ENCODE results near the gene IQGAP3. TPM values are rescaled to one million over a fixed set of nuclear protein-coding genes. Genes with fewer than 3 reads are reported as not detected.

The IQGAP3 gene
- total and polyA plus RNA-seq, 2 donors (not counting 1 experiment from before 2014, with no cell fraction given) = 0.07 to 0.12 TPM

- CTCF ChIA-PET = interaction anchor here (0.9 kb wide), 1 partner anchor 9 kb away, joined by 3 read pairs; no protein-coding TSS in a partner anchor
- no peak overlapping the region for H3K4me2 ChIP-seq (replicated peaks; ENCODE audit: low read depth, low read length, poor library complexity, severe bottlenecking)
- H3K79me2 ChIP-seq (ENCODE audit: control insufficient read depth, insufficient read depth, low read length) = no peaks in the 10 kb centered on the region
- H3K4me1 ChIP-seq (ENCODE audit: control insufficient read depth in 2 of 2, insufficient read depth in 2 of 2, low read length in 2 of 2) = no peaks in the 10 kb centered on the region
- no peaks in the 10 kb centered on the region for H3K9me3 Mint-ChIP-seq (ENCODE audit: insufficient read depth)
- H3K27me3 Mint-ChIP-seq = no peaks in the 10 kb centered on the region
- H3K4me3 Mint-ChIP-seq = no peak overlapping the region
- no peak overlapping the region for H3K9ac ChIP-seq (ENCODE audit: low read length)
- no peak for TF ChIP-seq CTCF (IDR thresholded peaks at IDR 0.05)
- TF ChIP-seq EZH2 (IDR thresholded peaks at IDR 0.05; ENCODE audit: borderline replicate concordance, insufficient read depth, low read depth, low read length, poor library complexity, severe bottlenecking) = no peak
- no peaks in the 10 kb centered on the region for H3K27me3 ChIP-seq (replicated peaks in 1 of 4; ENCODE audit: control extremely low read depth in 1 of 4, control insufficient read depth in 3 of 4, insufficient read depth in 4 of 4, low read length in 3 of 4)
- 96% methylated on average over 11 of the region's 12 CpGs for WGBS (ENCODE audit: insufficient coverage)
- H3K36me3 ChIP-seq (replicated peaks in 1 of 2; ENCODE audit: control extremely low read depth in 1 of 2, control insufficient read depth in 1 of 2, extremely low read depth in 1 of 2, insufficient read depth in 2 of 2, low read length in 1 of 2) = no peaks in the 10 kb centered on the region
- no peaks in the 10 kb centered on the region for H4K20me1 ChIP-seq (ENCODE audit: control insufficient read depth, insufficient read depth, low read length, poor library complexity, severe bottlenecking)
- H3K27ac Mint-ChIP-seq = no peak overlapping the region
- intact Hi-C loops (cut with micrococcal nuclease) = no loop called here
- no peak overlapping the region for H2AFZ ChIP-seq (ENCODE audit: insufficient read depth, low read depth, low read length, poor library complexity, severe bottlenecking)
- no peak overlapping the region for H3K4me3 ChIP-seq (ENCODE audit: control extremely low read depth in 1 of 5, extremely low read depth in 1 of 5, insufficient read depth in 1 of 5, low read depth in 2 of 5, low read length in 4 of 5)
- DNase-seq = no peak
- no peaks in the 10 kb centered on the region for H3K4me1 Mint-ChIP-seq
- POLR2A ChIA-PET = interaction anchor here (0.5 to 0.8 kb wide), 2 partner anchors 8 to 10 kb away, joined by 3 read pairs; no protein-coding TSS in a partner anchor
- no peak for ATAC-seq (ENCODE audit: low read depth)
- H3K27ac ChIP-seq (ENCODE audit: low read length in 2 of 2) = no peak overlapping the region
- no peaks in the 10 kb centered on the region for H3K9me3 ChIP-seq (ENCODE audit: control extremely low read depth in 1 of 3, control insufficient read depth in 2 of 3, insufficient read depth in 1 of 3, low read length in 2 of 3)
These were observed 37.8 kb downstream of the IQGAP3 start for GRCh38 chr1:156534424-156535060.

DNA sequence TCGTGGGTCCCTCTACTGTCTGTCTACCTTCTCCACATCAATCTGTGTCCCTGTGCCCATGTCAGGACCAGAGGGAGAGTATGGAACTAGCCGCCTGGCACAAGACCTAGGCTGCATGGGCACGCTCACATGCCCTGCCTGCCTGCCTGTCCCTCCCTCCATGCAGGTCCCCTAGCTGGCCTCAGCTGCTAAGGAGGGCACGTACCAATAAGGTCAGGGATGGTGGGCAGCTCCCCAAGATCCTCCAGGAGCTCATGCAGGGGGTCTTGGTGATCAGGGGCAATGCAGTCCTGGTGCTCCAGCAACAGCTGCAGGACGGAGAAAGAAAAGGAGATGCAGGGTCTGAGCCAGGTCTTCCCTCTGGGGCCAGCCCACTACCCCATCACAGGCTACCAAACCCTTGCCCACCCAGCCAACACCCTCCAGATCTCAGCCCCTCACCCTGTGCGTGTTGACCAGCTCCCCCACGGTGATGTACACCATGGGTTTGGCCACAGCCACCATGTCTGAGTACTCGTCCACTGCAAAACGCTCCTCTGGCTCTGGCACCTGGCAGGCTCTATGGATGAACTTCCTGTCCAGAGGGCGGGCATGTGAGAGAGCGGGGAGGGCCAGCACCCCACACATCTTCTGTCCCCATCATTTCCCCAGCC is 38.7 kb downstream of the IQGAP3 start:
- WGBS (ENCODE audit: insufficient coverage) = 97% methylated on average over 11 of the region's 11 CpGs
- CTCF ChIA-PET = interaction anchor here (0.9 kb wide), 1 partner anchor 9 kb away, joined by 3 read pairs; no protein-coding TSS in a partner anchor

More for the DNA sequence above, 38.7 kb downstream of the IQGAP3 start:
- Histone ChIP-seq H3K36me3 (replicated peaks in 1 of 2; ENCODE audit: control extremely low read depth in 1 of 2, control insufficient read depth in 1 of 2, extremely low read depth in 1 of 2, insufficient read depth in 2 of 2, low read length in 1 of 2) (no peaks in the 10 kb centered on the region), H3K4me1 (ENCODE audit: control insufficient read depth in 2 of 2, insufficient read depth in 2 of 2, low read length in 2 of 2) (no peaks in the 10 kb centered on the region), H3K79me2 (ENCODE audit: control insufficient read depth, insufficient read depth, low read length) (no peaks in the 10 kb centered on the region), H2AFZ (ENCODE audit: insufficient read depth, low read depth, low read length, poor library complexity, severe bottlenecking) (no peak overlapping the region), H3K4me3 (ENCODE audit: control extremely low read depth in 1 of 5, extremely low read depth in 1 of 5, insufficient read depth in 1 of 5, low read depth in 2 of 5, low read length in 4 of 5) (no peak overlapping the region), H3K9ac (ENCODE audit: low read length) (no peak overlapping the region), H4K20me1 (ENCODE audit: control insufficient read depth, insufficient read depth, low read length, poor library complexity, severe bottlenecking) (no peaks in the 10 kb centered on the region), H3K27ac (ENCODE audit: low read length in 2 of 2) (no peak overlapping the region), H3K27me3 (replicated peaks in 1 of 4; ENCODE audit: control extremely low read depth in 1 of 4, control insufficient read depth in 3 of 4, insufficient read depth in 4 of 4, low read length in 3 of 4) (no peaks in the 10 kb centered on the region), H3K4me2 (replicated peaks; ENCODE audit: low read depth, low read length, poor library complexity, severe bottlenecking) (no peak overlapping the region), H3K9me3 (ENCODE audit: control extremely low read depth in 1 of 3, control insufficient read depth in 2 of 3, insufficient read depth in 1 of 3, low read length in 2 of 3) (no peaks in the 10 kb centered on the region)
- Mint-ChIP-seq H3K27me3 (no peaks in the 10 kb centered on the region), H3K4me3 (no peak overlapping the region), H3K9me3 (ENCODE audit: insufficient read depth) (no peaks in the 10 kb centered on the region), H3K4me1 (no peaks in the 10 kb centered on the region), H3K27ac (no peak overlapping the region)
- TF ChIP-seq CTCF (IDR thresholded peaks at IDR 0.05) (no peak), EZH2 (IDR thresholded peaks at IDR 0.05; ENCODE audit: borderline replicate concordance, insufficient read depth, low read depth, low read length, poor library complexity, severe bottlenecking) (no peak)
- intact Hi-C loops (cut with micrococcal nuclease) = no loop called here
- POLR2A ChIA-PET = interaction anchor here (0.5 kb wide), 1 partner anchor 9 kb away, joined by 3 read pairs; no protein-coding TSS in a partner anchor
- DNase-seq (no peak), ATAC-seq (ENCODE audit: low read depth) (no peak)
